IgD-negative memory B cell (primary cell): ENCODE data around the gene APH1B. TPM values are rescaled to one million over a fixed set of nuclear protein-coding genes. Genes with fewer than 3 reads are reported as not detected.

Source experiments
- H3K27ac Mint-ChIP-seq, 3 donors: one replicate each; pipeline ENCODE4 v1.8.0; 2020 to 2022; ENCODE audit warnings: mild to moderate bottlenecking in 3 of 3, mixed read lengths in 3 of 3, moderate library complexity in 1 of 3
- H3K27me3 Mint-ChIP-seq: one replicate; pipeline ENCODE4 v1.8.0; 2021; ENCODE audit warnings: mixed read lengths
- H3K36me3 Mint-ChIP-seq: one replicate; pipeline ENCODE4 v1.8.0; 2020; ENCODE audit warnings: mild to moderate bottlenecking, mixed read lengths
- H3K4me1 Mint-ChIP-seq, 3 donors: one replicate each; pipeline ENCODE4 v1.8.0; 2020 to 2022; ENCODE audit warnings: mixed read lengths in 3 of 3, mild to moderate bottlenecking in 1 of 3
- H3K4me3 Mint-ChIP-seq, 4 donors: one replicate each; pipeline ENCODE4 v1.8.0; 2020 to 2022; ENCODE audit warnings: mild to moderate bottlenecking in 4 of 4, mixed read lengths in 4 of 4, moderate library complexity in 3 of 4
- H3K9me3 Mint-ChIP-seq, 3 donors: one replicate each; pipeline ENCODE4 v1.8.0; 2020 to 2021; ENCODE audit warnings: mixed read lengths in 3 of 3, mild to moderate bottlenecking in 1 of 3
- polyA plus RNA-seq: library from polyadenylated mRNA; unstranded; fragments of 300-500 nt; fragmentation: Illumina TruSeq; gene quantifications from one replicate; pipeline ENCODE4 v1.2.3, GENCODE V29; 2021

Gene APH1B
- polyA plus RNA-seq, 1 donor from 2014 or later, result 18.5 TPM

GRCh38 chr15:63243101-63243500 lies 34.3 kb upstream of the APH1B start:
- Mint-ChIP-seq H3K27me3 (no peaks in the 10 kb centered on the region), H3K27ac (no peak overlapping the region), H3K36me3 (peaks cover 6% of the 10 kb centered on the region), H3K4me3 (no peak overlapping the region), H3K4me1 (peaks cover 20 to 24% (median 20%) of the 10 kb centered on the region in 3 donors), H3K9me3 (peaks cover 0 to 4% (median 0%) of the 10 kb centered on the region in 3 donors)

- no peak overlapping the region for H3K4me3 Mint-ChIP-seq
- H3K27me3 Mint-ChIP-seq, result no peaks in the 10 kb centered on the region
- H3K4me1 Mint-ChIP-seq, result peaks cover 16 to 22% (median 20%) of the 10 kb centered on the region in 3 donors
- H3K36me3 Mint-ChIP-seq, result peaks cover 6% of the 10 kb centered on the region
- H3K27ac Mint-ChIP-seq, result no peak overlapping the region
- peaks cover 0 to 4% (median 0%) of the 10 kb centered on the region in 3 donors for H3K9me3 Mint-ChIP-seq
These were observed 33.6 kb upstream of the APH1B start for GRCh38 chr15:63243776-63244175.

GRCh38 chr15:63244399-63244798 lies 33.0 kb upstream of the APH1B start:
- Mint-ChIP-seq H3K9me3 (peaks cover 0 to 4% (median 0%) of the 10 kb centered on the region in 3 donors), H3K4me3 (no peak overlapping the region), H3K27ac (peak overlapping the region in 1 of 3 donors; percentile 18), H3K36me3 (peaks cover 6% of the 10 kb centered on the region), H3K27me3 (no peaks in the 10 kb centered on the region), H3K4me1 (peaks cover 15 to 23% (median 17%) of the 10 kb centered on the region in 3 donors)

GRCh38 chr15:63244976-63245645 lies 32.3 kb upstream of the APH1B start:
- H3K36me3 Mint-ChIP-seq, result peaks cover 6% of the 10 kb centered on the region
- no peaks in the 10 kb centered on the region for H3K27me3 Mint-ChIP-seq
- H3K4me3 Mint-ChIP-seq, result no peak overlapping the region
- H3K4me1 Mint-ChIP-seq, result peaks cover 10 to 18% (median 13%) of the 10 kb centered on the region in 3 donors
- H3K9me3 Mint-ChIP-seq, result peaks cover 0 to 4% (median 0%) of the 10 kb centered on the region in 3 donors
- H3K27ac Mint-ChIP-seq, result no peak overlapping the region

- Mint-ChIP-seq H3K27me3 (no peaks in the 10 kb centered on the region), H3K4me3 (no peak overlapping the region), H3K27ac (peak overlapping the region in 1 of 3 donors; percentile 46), H3K9me3 (peaks cover 0 to 4% (median 0%) of the 10 kb centered on the region in 3 donors), H3K36me3 (peaks cover 6% of the 10 kb centered on the region), H3K4me1 (peaks cover 10 to 18% (median 11%) of the 10 kb centered on the region in 3 donors)
These were observed 30.5 kb upstream of the APH1B start for GRCh38 chr15:63246691-63247469.

- H3K4me3 Mint-ChIP-seq, result no peak overlapping the region
- H3K27me3 Mint-ChIP-seq, result no peaks in the 10 kb centered on the region
- no peaks in the 10 kb centered on the region for H3K9me3 Mint-ChIP-seq
- peaks cover 3% of the 10 kb centered on the region for H3K36me3 Mint-ChIP-seq
- H3K4me1 Mint-ChIP-seq, result peaks cover 0 to 12% (median 1%) of the 10 kb centered on the region in 3 donors
- H3K27ac Mint-ChIP-seq, result peak overlapping the region in 1 of 3 donors; percentile 16
These were observed 27.0 kb upstream of the APH1B start for GRCh38 chr15:63250312-63250965.

- no peak overlapping the region for H3K27ac Mint-ChIP-seq
- H3K4me1 Mint-ChIP-seq, result peaks cover 0 to 10% (median under 1%) of the 10 kb centered on the region in 3 donors
- no peaks in the 10 kb centered on the region for H3K27me3 Mint-ChIP-seq
- H3K9me3 Mint-ChIP-seq, result no peaks in the 10 kb centered on the region
- peaks cover 2% of the 10 kb centered on the region for H3K36me3 Mint-ChIP-seq
- H3K4me3 Mint-ChIP-seq, result no peak overlapping the region
These were observed 25.7 kb upstream of the APH1B start for GRCh38 chr15:63251701-63252100.

GRCh38 chr15:63252292-63252691 lies 25.1 kb upstream of the APH1B start:
- H3K4me1 Mint-ChIP-seq, result peaks cover 0 to 4% (median 0%) of the 10 kb centered on the region in 3 donors
- peak overlapping the region in 1 of 3 donors; percentile 23 for H3K27ac Mint-ChIP-seq
- H3K9me3 Mint-ChIP-seq, result no peaks in the 10 kb centered on the region
- H3K4me3 Mint-ChIP-seq, result no peak overlapping the region
- peaks cover 2% of the 10 kb centered on the region for H3K36me3 Mint-ChIP-seq
- no peaks in the 10 kb centered on the region for H3K27me3 Mint-ChIP-seq

GRCh38 chr15:63254991-63255390 lies 22.4 kb upstream of the APH1B start:
- Mint-ChIP-seq H3K9me3 (no peaks in the 10 kb centered on the region), H3K27ac (no peak overlapping the region), H3K4me1 (no peaks in the 10 kb centered on the region), H3K27me3 (no peaks in the 10 kb centered on the region), H3K36me3 (peaks cover 9% of the 10 kb centered on the region), H3K4me3 (no peak overlapping the region)

GRCh38 chr15:63255489-63255990 lies 21.9 kb upstream of the APH1B start:
- Mint-ChIP-seq H3K4me1 (no peaks in the 10 kb centered on the region), H3K27ac (no peak overlapping the region), H3K36me3 (peaks cover 11% of the 10 kb centered on the region), H3K27me3 (no peaks in the 10 kb centered on the region), H3K4me3 (no peak overlapping the region), H3K9me3 (no peaks in the 10 kb centered on the region)

- Mint-ChIP-seq H3K27me3 (no peaks in the 10 kb centered on the region), H3K4me3 (no peak overlapping the region), H3K9me3 (no peaks in the 10 kb centered on the region), H3K27ac (peak overlapping the region in 1 of 3 donors; percentile 41), H3K4me1 (peaks cover 0 to 1% (median 0%) of the 10 kb centered on the region in 3 donors), H3K36me3 (peaks cover 14% of the 10 kb centered on the region)
These were observed 20.8 kb upstream of the APH1B start for GRCh38 chr15:63256433-63257274.

- H3K27ac Mint-ChIP-seq, result peak overlapping the region in 1 of 3 donors; percentile 63
- no peaks in the 10 kb centered on the region for H3K9me3 Mint-ChIP-seq
- H3K36me3 Mint-ChIP-seq, result peaks cover 13% of the 10 kb centered on the region
- peaks cover 0 to 1% (median 0%) of the 10 kb centered on the region in 3 donors for H3K4me1 Mint-ChIP-seq
- H3K4me3 Mint-ChIP-seq, result no peak overlapping the region
- H3K27me3 Mint-ChIP-seq, result no peaks in the 10 kb centered on the region
These were observed 18.7 kb upstream of the APH1B start for GRCh38 chr15:63258658-63259057.

- Mint-ChIP-seq H3K27me3 (no peaks in the 10 kb centered on the region), H3K27ac (no peak overlapping the region), H3K36me3 (peaks cover 13% of the 10 kb centered on the region), H3K9me3 (no peaks in the 10 kb centered on the region), H3K4me3 (no peak overlapping the region), H3K4me1 (peaks cover 0 to 1% (median 0%) of the 10 kb centered on the region in 3 donors)
These were observed 16.6 kb upstream of the APH1B start for GRCh38 chr15:63260791-63261190.

GRCh38 chr15:63261311-63261710 lies 16.1 kb upstream of the APH1B start:
- no peaks in the 10 kb centered on the region for H3K27me3 Mint-ChIP-seq
- H3K27ac Mint-ChIP-seq, result peak overlapping the region in 1 of 3 donors; percentile 82
- peaks cover 0 to 1% (median 0%) of the 10 kb centered on the region in 3 donors for H3K4me1 Mint-ChIP-seq
- peaks cover 13% of the 10 kb centered on the region for H3K36me3 Mint-ChIP-seq
- no peaks in the 10 kb centered on the region for H3K9me3 Mint-ChIP-seq
- no peak overlapping the region for H3K4me3 Mint-ChIP-seq
